DOHH2 (cell line): ENCODE data around the gene CHST1.

Experiments
- H3F3A ChIP-seq: fragments of 200-600 bp; sonication (generic), shearing (Covaris generic); 2 replicates; pipeline ENCODE4 v1.6.0; 2016; ENCODE audit warnings: antibody characterized with exemption, mild to moderate bottlenecking; ENCODE audit not compliant: control insufficient read depth, insufficient read depth
- H3K27ac ChIP-seq: fragments of 200-600 bp; sonication (generic); 2 replicates; pipeline ENCODE4 v1.5.1; 2014; ENCODE audit warnings: low read depth, mild to moderate bottlenecking, low read length, moderate library complexity
- H3K27me3 ChIP-seq: fragments of 200-600 bp; sonication (generic); 2 replicates; pipeline ENCODE4 v1.6.1; 2014; ENCODE audit warnings: mild to moderate bottlenecking, low read length, mixed read lengths; ENCODE audit not compliant: control insufficient read depth
- H3K36me3 ChIP-seq: fragments of 200-600 bp; sonication (generic); 2 replicates; pipeline ENCODE4 v1.6.1; 2014; ENCODE audit warnings: mild to moderate bottlenecking, low read length, moderate library complexity, mixed read lengths; ENCODE audit not compliant: control insufficient read depth
- H3K4me1 ChIP-seq: fragments of 200-600 bp; sonication (generic); 2 replicates; pipeline ENCODE4 v1.6.1; 2014; ENCODE audit warnings: mild to moderate bottlenecking, low read length, mixed read lengths; ENCODE audit not compliant: control insufficient read depth
- H3K4me2 ChIP-seq: fragments of 200-600 bp; sonication (generic); 2 replicates; pipeline ENCODE4 v1.6.0; 2014; ENCODE audit warnings: mild to moderate bottlenecking, low read length, moderate library complexity
- H3K4me3 ChIP-seq: fragments of 200-600 bp; sonication (generic); 2 replicates; pipeline ENCODE4 v1.5.1; 2014; ENCODE audit warnings: mild to moderate bottlenecking, low read length, mixed read lengths
- H3K79me2 ChIP-seq: fragments of 200-600 bp; sonication (generic); 2 replicates; pipeline ENCODE4 v1.6.1; 2014; ENCODE audit warnings: mild to moderate bottlenecking, low read length, mixed read lengths; ENCODE audit not compliant: control insufficient read depth
- H3K9me2 ChIP-seq: fragments of 200-600 bp; sonication (generic); replicated peaks from 2 replicates; pipeline ENCODE4 v1.6.1; 2014; ENCODE audit warnings: mild to moderate bottlenecking, low read length, mixed read lengths; ENCODE audit not compliant: control insufficient read depth
- H3K9me3 ChIP-seq: fragments of 200-600 bp; sonication (generic); 2 replicates; pipeline ENCODE4 v1.6.1; 2014; ENCODE audit warnings: antibody characterized with exemption, low read length, mixed read lengths; ENCODE audit not compliant: control insufficient read depth, insufficient read depth
- H4K20me1 ChIP-seq: fragments of 200-600 bp; sonication (generic); 2 replicates; pipeline ENCODE4 v1.6.0; 2014; ENCODE audit warnings: low read depth, mild to moderate bottlenecking, antibody characterized with exemption, low read length, moderate library complexity; ENCODE audit not compliant: control insufficient read depth, insufficient read depth
- CTCF ChIP-seq: fragments of 200-600 bp; sonication (generic); IDR thresholded peaks from one replicate; pipeline ENCODE4 v1.5.1; 2014; ENCODE audit warnings: antibody characterized with exemption, mild to moderate bottlenecking, low read depth, low read length; ENCODE audit not compliant: poor library complexity, severe bottlenecking
- EZH2phosphoT487 ChIP-seq: fragments of 200-600 bp; sonication (generic); IDR thresholded peaks from 2 replicates; pipeline ENCODE4 v1.6.1; 2017; ENCODE audit warnings: borderline replicate concordance, mild to moderate bottlenecking, antibody characterized with exemption, low read length, moderate library complexity, mixed read lengths

CHST1 gene

DNA sequence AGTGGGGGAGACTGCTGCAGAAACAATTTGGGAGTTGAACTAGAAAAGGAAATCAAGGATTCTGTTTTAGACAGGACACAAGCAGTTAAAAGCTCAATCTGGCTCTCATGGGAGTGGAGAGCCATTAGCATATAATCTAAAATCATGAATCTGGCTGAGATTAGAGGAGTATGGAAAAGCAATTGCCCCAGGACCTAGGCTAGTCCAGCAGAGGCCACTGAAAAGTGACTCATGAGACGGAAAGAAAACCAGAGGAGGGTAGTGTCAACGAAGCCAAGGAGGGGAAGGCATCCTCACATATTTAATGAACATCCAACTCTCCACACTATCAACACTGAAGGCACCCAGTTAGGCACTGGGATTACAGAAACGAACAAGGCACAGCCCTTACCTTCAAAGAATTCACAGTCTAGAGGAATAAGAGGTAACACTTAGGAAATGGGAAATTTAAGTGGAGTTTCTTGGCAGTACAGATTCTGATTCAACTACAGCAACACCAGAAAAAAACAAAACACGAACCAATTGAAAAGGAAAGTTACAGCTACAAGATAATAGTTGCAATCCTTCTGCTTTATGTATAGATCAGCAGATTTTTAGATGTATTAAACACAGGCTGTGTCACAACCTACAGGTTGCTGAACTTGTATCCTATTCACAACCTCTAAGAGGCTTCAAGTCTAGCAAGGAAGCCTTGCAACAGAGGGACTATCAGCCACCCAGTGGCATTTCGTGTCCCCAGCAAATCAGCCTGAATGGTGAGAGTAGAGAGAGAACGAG is 43.7 kb upstream of the CHST1 start:
- Histone ChIP-seq H4K20me1 (no peaks in the 10 kb centered on the region), H3K79me2 (no peaks in the 10 kb centered on the region), H3K27ac (no peak overlapping the region), H3K4me2 (no peak overlapping the region), H3K4me1 (no peaks in the 10 kb centered on the region), H3K27me3 (peaks cover 51% of the 10 kb centered on the region), H3K36me3 (no peaks in the 10 kb centered on the region), H3K9me2 (no peaks in the 10 kb centered on the region), H3F3A (no peaks in the 10 kb centered on the region), H3K4me3 (no peak overlapping the region), H3K9me3 (no peaks in the 10 kb centered on the region)
- no peak for TF ChIP-seq CTCF
- no peak for TF ChIP-seq EZH2phosphoT487

DNA sequence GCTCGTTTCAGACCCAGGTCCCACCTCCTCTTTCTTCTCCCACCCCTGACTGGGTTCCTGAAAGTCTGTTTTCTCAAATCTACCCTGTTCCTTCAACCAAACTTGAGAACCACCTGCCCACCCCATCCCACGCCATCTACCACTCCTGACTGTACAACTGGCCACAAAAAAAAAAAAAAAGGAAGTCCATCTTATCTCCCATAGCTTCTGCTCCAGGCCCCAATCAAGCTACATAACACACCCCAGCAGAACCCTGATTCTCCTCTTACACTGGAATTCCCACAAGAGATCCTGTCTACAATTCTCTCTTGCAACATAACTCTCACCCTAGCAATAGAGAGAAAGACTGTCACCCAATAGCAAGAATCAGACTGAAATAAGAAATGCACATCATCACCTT is 39.2 kb upstream of the CHST1 start:
- Histone ChIP-seq H3K4me1 (no peaks in the 10 kb centered on the region), H4K20me1 (no peaks in the 10 kb centered on the region), H3K27ac (no peak overlapping the region), H3K79me2 (no peaks in the 10 kb centered on the region), H3K27me3 (peaks cover 34% of the 10 kb centered on the region), H3K9me2 (no peaks in the 10 kb centered on the region), H3K36me3 (no peaks in the 10 kb centered on the region), H3K4me3 (no peak overlapping the region), H3K9me3 (no peaks in the 10 kb centered on the region), H3F3A (no peaks in the 10 kb centered on the region), H3K4me2 (no peak overlapping the region)
- no peak for TF ChIP-seq EZH2phosphoT487
- TF ChIP-seq CTCF = no peak

GRCh38 chr11:45704133-45704532 is 38.7 kb upstream of the CHST1 start:
- Histone ChIP-seq H3K9me2 (no peaks in the 10 kb centered on the region), H3K27me3 (peaks cover 32% of the 10 kb centered on the region), H3K79me2 (no peaks in the 10 kb centered on the region), H4K20me1 (no peaks in the 10 kb centered on the region), H3K4me3 (no peak overlapping the region), H3K9me3 (no peaks in the 10 kb centered on the region), H3K4me1 (no peaks in the 10 kb centered on the region), H3K4me2 (no peak overlapping the region), H3K36me3 (no peaks in the 10 kb centered on the region), H3F3A (no peaks in the 10 kb centered on the region), H3K27ac (no peak overlapping the region)
- TF ChIP-seq CTCF (no peak), EZH2phosphoT487 (no peak)
